HG02642 (cell line): ENCODE data around the gene RTF2.

Source experiments
- ATAC-seq: cut with Tn5 transposase; IDR thresholded peaks from one replicate; pipeline ENCODE4 v1.9.1; 2021; ENCODE audit warnings: mild to moderate bottlenecking; ENCODE audit not compliant: unreplicated experiment, poor library complexity

Gene RTF2

DNA sequence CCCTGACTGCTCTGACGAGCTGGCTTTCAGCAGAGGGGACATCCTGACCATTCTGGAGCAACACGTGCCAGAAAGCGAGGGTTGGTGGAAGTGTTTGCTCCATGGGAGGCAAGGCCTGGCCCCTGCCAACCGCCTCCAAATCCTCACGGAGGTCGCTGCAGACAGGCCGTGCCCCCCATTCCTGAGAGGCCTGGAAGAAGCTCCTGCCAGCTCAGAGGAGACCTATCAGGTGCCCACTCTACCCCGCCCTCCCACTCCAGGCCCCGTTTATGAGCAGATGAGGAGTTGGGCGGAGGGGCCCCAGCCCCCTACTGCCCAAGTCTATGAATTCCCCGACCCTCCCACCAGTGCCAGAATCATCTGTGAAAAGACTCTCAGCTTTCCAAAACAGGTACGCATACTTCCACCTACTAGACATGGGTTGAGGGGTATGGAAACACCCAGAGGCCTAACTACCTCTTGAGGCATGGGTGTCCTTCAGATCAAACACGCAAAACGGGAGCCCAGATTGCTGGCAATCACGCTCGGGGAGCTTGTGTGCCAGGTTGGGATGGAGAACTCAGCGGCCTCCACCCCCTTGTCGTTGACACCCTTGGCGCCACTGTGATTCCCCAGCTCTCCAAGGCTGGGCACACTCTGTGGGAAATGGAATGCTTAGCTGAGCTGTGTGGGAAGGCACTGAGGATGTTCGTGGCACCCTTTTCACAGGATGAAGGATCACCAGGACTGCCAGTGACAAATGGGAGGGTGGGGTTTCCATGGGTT is 31.0 kb upstream of the RTF2 start:
- no peak for ATAC-seq

DNA sequence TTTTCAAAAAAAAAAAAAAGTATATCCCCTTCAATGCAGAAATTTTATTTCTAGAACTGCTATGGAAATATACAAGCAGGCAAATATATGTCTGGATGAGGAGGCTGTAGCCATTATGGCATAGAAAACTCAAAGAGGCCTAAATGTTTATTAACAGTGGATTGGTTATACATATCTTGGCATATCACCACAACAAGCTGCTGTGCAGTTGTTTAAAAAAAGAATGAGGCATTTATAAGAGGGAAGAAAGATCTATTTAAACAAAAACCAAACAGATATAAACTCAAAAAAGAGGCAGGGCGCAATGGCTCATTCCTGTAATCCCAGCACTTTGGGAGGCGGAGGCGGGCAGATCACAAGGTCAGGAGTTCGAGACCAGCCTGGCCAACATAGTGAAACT is 30.1 kb upstream of the RTF2 start:
- ATAC-seq = no peak

DNA sequence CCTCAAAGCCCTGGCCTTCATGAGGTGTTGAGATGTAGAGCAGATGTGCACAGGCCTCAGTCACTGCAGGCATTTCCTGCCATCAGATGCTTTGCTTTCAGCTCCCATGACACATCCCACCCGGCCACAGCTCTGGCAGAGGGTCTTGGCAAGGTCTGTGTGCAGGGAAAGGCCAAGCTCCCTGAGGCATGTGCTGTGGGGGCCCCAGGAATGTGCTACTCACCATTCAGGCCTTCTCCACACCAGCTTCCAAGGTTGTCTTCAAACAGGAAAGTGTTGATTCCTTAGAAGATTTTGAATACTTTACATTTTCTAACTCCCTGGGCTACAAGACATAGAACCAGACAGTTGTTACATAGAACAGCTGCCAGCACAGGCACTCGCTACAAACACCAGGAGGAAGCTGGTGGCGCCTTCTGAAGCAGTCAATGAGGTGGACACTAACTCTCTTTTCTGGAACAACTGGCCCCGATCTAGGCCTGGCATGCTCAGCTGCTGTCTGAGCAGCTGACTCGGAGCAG is 28.6 kb upstream of the RTF2 start:
- ATAC-seq = no peak

DNA sequence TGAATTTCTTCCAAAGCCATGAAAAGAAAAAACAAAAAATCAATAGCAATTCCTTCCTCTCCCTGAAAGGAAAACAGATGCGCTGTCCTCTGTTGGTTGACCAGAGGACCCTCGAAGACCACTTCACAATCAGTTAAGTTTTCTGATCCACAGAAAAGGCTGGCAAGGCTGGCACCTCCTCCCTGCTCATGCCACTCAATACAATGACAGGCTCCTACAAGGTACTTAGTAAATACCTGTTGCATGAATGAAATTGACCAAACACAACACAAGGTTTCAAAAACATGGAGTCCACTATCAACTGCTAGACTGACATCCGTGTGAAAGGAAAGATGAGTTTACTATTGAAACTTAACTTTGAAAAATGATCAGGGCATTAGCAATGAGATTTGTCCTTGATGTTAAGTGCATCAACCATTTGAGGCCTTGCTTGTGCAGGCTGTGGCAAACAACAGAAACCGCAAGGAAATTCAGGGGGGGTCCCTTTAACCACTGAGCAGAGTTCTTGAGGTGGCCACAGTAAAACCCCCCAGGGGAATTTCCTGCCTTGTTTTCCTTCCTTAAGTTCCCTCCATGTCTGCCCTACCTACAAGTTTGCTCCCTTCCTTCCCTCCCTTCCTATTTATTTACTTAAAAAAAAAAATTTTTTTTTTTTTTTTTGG is 27.9 kb upstream of the RTF2 start:
- peak; percentile 62 for ATAC-seq

DNA sequence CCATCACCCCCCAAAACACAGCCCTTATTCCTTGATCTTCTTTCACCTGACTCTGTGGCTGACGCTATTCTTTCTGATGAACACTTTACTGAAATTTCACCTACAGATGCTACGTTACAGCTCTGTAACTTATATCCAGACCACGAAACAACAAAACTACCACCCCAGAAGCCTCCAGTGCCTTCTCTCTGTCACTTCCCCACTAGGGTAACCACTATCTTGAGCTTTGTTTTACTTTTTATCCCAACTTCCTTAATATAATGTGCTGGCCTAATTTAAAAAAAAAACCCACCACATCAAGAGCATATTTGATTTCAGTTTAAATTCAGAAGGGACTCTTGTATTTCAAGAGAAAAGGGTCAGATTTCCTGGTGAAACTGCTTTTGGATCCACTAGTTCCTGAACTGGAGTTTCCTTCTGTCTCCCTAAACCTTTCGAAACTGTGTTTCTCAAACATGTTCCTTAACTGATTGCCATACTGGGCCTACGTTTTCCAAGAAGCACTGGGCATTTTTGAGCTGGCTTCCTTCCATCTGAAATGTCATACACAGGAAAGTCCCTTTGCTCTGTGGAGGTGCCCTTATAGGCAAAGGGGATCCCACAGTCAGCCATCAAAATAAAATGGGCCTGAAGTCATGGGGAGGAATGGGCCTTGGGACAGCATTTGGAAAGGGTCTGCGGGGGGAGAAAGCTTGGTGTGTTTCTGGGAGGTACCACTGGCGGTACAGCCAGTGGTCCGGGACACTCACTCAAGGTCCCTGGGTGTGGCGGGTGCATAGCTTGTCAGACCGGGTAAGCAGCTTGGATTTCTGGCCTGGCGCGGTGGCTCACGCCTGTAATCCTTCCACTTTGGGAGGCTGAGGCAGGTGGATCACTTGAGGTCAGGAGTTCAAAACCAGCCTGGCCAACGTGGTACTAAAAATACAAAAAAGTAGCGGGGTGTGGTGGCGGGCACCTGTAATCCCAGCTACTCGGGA is 25.8 kb upstream of the RTF2 start:
- no peak for ATAC-seq

DNA sequence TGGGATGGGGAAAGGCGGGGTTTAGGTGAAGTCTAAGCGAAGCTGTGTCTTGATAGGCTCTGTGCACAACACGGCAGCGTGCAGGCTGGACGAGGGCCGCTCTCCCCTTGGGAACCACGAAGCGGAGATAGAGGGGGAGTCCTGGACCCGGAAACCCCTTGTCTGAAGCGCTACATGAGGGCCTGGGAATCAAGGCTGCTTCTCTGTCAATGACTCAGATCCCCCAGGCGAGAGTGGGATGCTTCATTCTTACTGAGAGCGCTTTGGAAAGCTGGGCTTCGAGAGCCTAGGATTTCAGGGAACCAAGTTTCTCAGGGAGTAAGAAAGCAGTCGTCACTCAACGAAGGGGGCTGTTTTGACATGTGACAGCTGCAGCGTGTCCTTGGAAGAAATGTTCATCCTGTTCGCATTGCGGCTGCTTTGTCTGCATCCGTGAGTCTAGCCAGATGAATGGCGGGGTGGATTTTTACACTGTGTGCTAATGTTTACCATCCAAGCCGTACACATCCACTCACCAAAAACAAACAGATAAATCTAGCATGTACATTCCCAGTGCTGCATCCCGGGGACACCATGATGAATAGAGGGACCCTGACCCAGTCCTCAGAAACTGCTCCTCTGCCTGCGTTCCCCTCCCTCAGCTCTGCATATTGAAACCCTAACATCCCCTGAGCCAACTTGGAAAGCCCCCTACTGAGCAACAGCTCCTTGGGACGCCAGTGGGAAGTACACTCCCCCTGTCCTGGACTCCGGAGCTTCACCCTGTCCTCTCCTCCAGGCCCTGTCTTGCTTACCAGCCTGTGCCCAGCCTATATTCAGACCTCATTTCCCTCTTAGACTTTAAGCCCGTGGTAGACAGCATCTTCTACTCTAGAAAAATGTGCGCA is 24.5 kb upstream of the RTF2 start:
- no peak for ATAC-seq

DNA sequence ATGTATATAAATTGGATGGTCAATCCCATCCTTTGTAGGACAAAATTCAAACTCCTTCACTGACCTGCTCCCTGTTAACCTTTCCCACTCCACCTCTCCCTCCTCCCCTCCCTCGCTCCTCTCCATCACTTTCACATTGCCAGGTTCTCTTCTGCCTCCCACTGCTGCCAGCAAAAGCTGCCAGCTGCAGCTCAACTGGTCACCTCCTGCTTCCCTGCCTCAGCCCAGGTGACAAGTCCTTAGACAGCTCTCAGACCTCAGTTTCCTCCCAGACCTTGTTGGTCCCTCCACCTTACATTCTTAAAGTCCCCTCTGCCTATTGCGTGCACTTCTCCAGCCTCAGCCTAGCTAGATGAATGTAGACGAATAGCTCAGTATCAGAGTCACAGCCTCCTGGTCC is 23.3 kb upstream of the RTF2 start:
- no peak for ATAC-seq

DNA sequence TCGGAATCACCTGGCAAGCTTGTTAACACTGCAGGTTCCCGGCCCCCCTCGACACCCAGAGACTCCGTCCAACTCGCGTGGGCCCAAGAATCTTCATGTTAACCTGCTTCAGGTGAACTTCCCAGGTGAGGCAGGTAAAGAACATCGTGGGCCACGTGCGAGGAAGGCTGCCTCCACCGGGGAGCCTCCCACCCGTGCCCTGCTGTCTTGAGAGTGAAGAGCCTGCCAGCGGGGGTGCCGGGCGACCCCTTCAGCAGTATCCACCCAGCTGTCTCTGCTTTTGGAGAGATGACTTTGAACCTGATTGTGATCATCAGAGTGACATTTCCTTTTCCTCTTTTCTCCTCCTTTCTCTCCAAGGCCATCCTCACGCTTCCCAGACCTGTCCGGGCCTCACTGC is 22.9 kb upstream of the RTF2 start:
- ATAC-seq = no peak

DNA sequence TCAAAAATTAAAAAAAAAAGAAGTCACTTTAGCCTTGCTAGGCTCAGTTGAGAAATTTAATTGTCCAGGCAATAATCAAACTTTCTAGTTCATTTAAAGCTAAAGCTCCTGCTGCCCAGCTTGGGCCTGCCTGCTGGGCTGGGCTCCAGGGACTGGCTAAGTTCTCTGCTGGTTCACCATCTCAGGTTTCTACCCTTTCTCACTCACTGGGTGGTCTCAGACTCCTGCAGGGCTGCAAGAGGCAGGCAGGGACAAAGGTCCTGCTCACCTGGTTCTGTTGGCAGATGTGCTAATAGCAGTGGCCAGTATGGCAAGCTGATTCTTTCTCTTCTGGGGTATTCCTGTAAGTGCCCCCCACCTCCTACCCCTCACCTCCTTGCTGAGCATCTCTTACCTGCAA is 21.2 kb upstream of the RTF2 start:
- no peak for ATAC-seq

DNA sequence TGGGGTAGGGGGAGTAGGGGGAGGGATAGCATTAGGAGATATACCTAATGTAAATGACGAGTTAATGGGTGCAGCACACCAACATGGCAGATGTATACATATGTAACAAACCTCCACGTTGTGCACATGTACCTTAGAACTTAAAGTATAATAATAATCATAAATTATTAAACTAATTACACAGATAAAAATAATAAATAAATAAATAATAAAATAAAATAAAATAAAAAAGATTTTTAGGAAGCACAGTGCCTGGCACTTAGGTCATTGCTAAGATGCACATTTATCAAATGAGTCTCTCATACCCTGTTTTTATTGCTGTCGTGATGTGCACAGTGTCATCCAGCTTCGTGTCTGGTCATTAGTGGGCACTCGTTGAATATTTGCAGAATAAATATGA is 19.0 kb upstream of the RTF2 start:
- no peak for ATAC-seq

DNA sequence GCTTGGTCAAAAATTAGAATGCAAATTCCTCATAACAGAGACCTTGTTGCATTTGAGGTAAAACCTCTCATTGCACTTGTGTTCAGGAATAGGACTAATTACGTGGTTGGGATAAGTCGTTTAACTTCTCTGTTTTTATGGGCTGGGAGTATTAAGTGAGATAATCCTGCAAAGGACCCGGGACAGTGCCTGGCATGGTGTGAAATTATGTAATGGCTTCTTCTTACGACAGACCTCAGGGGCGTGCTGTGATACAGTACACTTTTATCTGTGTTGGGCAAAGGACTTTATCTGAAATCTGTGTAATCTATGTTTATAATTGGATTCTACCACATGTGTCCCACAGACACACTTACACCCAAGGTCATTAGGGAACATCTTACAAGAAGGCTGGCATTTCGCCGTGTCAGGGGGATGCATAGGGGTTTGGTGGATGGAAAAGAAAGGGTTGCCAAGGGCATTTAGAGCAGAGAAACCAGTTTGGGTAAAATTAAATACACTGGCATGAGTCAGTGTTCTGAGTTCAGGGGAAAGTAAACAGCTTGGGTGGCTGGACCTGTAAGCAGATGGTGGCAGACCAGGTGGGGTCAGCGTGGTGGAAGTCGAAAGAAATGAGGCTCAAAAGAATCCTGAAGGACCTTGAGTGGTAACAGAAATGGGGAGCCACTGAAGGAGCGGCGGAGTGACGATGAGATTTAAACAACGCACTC is 17.2 kb upstream of the RTF2 start:
- ATAC-seq = no peak

DNA sequence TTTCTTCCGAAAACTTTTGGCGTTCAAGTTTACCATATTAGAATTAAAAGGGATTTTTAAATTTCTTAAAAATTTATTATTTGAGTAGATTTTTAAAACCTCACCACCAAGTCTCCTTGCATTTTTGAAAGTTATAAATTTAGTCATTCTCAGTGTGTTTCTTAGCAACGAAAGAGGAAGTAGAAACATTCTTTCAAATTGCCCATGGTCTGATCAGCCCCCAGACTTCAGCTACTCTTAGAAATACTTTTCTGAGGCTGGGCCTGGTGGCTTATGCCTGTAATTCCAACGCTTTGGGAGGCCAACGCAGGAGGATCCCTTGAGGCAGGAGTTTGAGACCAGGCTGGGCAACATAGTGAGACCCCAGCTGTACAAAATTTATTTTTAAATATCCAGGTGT is 15.1 kb upstream of the RTF2 start:
- ATAC-seq = peak; percentile 65

DNA sequence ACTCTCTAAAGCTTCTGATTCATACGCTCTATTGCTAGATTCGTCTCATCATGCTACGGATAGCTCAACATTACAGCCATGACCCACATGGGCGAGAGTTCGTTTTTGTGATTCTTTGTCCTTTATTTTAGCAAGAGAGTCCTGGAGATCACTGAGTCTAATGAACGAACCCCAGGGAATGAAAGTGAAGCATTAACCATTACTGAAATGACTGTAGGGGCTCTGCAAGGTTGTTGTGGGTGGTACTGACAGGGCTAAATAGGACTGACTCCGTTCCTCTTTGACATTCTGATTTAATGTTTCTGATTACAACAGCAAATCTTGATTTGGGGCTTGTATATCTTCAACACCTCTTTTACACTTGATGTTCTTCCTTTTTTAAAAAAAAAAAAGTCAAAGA is 13.7 kb upstream of the RTF2 start:
- peak; percentile 75 for ATAC-seq

DNA sequence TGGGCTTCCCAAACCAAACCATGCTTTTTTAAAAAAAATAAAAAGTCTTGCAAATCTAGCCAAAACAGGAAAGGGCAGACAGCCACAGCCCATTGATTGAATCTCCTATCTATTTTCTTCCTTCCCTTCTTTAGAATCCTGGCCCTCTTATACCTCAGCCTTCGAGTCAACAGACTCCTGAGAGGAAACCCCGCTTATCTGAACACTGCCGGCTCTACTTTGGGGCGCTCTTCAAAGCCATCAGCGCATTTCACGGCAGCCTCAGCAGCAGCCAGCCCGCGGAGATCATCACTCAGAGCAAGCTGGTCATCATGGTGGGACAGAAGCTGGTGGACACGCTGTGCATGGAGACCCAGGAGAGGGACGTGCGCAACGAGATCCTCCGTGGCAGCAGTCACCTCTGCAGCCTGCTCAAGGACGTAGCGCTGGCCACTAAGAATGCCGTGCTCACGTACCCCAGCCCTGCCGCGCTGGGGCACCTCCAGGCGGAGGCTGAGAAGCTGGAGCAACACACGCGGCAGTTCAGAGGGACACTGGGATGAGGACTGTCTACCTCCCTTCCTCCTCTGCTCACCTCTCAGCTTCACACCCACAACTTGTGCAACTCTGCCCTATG is 10.1 kb upstream of the RTF2 start:
- no peak for ATAC-seq

DNA sequence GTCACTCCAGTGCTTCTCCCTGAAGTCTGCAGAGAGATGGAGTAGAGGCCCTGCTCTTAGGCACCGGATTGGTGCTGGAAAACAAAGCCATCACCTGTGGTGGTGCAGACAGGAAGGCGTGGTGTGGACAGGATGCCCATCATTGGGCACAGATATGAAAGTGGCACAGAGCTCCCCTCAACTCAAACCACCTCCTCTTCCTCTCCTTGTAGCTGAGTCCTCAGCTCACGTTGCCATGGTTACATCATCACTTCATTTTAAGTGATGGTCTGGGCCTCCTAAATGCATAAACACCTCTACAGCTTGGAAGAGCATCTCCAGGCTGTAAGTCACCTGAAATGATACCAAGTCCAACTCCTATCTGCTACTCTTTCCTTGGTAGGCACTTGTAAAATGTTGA is 8.0 kb upstream of the RTF2 start:
- ATAC-seq = no peak

DNA sequence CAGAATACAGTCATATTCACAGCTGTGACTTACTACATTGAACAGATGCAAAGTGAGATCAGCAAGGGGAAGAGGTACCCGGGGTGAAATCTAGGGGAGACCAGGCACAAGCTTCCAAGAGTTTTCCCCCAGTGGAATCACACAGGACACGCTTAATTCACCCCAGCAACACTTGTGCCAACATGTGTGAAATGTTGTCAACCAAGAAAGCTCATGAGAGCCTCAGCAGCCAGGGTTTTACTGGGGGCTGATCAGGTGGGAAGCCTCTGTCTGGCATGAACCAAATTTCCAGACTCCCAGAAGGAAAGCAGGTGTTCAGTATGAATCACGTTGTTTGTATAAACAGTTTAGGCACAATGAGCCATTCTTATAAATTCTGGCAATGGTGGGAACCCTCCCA is 6.9 kb upstream of the RTF2 start:
- ATAC-seq = no peak

DNA sequence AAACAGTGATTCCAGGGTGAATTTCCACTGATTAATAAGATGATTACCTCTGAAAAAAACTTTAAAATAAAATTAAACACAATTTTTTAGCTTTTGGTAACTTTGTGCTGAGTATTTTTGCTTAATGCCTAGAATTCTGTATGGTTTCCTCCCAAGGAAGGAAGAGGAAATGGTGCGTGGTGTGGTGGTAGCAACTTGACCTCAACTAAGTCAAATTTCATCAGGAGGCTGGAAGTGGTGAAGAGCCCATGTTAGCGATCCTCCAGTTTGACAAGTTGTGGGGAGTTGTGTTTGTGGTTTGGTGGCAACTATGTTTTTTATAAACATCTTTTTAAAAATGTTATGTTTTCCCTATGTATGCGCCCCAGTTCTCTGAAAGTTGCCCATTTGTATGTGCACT is 5.0 kb upstream of the RTF2 start:
- no peak for ATAC-seq

DNA sequence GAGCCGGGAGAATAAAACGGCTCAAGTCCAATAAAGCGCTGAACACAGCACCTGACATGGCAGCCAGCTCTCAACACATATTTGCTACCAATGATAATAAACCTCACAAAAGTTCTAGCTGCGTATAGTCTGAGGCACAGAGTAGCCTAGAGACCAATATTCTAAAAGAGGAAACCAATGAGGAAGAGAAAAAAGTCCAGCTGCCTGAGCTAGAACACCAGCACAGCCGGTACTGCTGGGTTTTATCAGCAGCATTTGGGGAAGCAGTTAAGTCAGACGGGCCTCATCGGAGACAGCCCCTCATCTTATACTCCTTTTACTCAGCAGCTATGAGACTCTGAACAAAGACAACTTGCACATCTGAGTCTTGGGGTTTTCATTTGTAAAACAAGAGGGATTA is 2.4 kb upstream of the RTF2 start:
- no peak for ATAC-seq

DNA sequence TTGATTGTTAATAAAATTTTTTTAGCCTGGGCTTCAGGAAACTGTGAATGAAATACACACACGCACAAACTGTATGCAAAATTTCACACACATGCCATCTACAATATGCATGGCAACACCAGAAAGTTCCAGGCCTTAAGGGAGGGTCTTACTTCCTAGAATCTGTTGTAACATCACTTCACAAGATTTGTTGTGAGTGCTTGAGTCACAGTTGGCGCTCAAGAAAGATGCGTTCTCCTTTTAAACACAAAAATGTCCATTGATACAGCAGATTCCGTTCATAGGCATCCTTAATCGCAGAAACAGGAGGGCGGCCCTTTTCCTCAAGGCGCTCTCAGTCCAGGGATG is 485 bp upstream of the RTF2 start:
- no peak for ATAC-seq
